ENCODE measurements around the gene MACROD2. TPM values are rescaled to one million over a fixed set of nuclear protein-coding genes. Genes with fewer than 3 reads are reported as not detected.
"Not testable (repeated sequence)": the region's sequence is repeated elsewhere in the genome, so short reads cannot be mapped to it uniquely, and the experiment has no call there.

MACROD2 gene
- total RNA-seq, 1 donor from 2014 or later: 17.1 TPM

DNA sequence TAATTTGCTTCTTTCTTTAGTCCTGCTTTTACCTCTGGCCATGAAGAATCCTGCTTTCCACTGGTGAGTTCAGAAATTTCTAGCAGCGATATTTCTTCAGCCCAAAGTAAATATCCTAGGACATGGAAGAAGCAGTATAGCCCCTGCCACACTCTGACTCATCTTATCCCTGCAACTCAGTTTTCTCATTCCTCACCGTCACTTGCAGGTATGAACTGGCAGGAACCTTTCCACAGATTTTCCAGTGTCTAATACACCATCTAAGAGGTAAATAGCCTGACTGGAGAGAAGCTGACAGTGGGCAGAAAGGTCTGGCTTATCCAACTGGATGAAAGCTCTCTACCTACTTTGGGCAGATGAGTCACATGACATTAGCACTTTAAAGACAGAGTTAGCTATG, 1158.8 kb downstream of the MACROD2 start:
- no peak for DNase-seq (ENCODE audit: low spot score)

- DNase-seq (ENCODE audit: low spot score): no peak
Observed at GRCh38 chr20:15155848-15156401, 1160.6 kb downstream of the MACROD2 start.

DNA sequence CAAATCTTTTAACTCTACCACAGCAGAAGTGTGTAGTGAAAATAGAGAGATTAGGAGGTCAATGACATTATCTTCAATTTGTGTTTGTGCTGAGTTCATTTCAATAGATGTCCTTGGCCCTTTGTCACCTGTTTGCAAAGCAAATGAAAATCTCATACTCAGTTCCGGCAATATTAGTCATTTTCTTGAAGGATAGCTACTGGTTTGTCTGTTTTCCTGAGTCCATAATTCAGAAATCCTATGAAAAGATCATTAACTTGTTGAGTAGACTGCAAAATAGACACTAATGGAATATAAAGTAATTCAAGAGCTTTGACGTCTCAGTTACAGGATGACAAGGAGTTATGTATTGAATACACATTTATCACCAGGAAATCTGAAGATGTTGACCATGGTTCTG, 1163.2 kb downstream of the MACROD2 start:
- no peak for DNase-seq (ENCODE audit: low spot score)

DNA sequence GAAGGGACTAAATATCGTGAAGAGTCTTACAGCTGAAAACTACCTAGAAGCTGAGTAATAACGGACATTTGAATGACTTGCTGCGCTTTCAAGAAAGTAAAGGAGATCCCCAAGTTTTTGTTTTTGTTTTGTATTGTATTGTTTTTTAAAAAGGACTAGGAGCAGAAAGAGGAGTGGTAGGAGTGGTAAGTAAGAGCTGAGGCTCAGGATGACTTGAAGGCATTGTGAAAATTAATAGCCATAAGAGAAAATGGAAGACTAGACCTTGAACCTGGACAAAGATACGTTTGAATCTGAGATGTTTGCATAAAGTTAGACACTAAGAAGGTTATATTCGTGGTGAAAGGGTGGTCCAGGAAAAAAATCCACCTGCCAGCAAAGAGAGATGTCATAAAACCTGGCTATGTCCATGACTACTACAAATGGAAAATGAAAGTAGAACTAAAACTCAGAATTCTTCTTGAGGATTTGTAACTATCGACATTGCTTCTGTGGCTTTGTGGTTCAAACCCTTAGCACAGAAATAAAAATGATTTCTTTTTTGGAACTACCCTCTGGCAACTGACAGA, 1166.8 kb downstream of the MACROD2 start:
- no peak for DNase-seq (ENCODE audit: low spot score)

- no peak for DNase-seq (ENCODE audit: low spot score)
Observed at GRCh38 chr20:15163632-15164031, 1168.3 kb downstream of the MACROD2 start.

DNA sequence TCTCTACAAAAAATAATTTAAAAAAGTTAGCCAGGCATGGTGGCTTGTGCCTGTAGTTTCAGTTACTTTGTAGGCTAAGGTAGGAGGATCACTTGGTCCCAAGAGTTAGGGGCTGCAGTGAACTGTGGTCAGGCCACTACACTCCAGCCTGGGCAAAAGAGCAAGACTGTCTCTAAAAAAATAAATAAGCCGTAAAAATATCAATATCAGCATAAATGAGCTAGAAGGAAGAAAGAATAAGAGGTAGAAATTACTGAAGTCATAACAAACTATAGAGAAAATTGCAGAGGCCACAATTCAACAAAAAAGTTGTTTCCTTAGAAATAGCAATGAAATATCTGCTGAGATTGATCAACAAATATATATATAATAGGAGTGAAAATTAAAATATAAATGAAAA, 1169.4 kb downstream of the MACROD2 start:
- DNase-seq (ENCODE audit: low spot score): no peak

GRCh38 chr20:15166744-15167143, 1171.4 kb downstream of the MACROD2 start:
- DNase-seq (ENCODE audit: low spot score): no peak

DNA sequence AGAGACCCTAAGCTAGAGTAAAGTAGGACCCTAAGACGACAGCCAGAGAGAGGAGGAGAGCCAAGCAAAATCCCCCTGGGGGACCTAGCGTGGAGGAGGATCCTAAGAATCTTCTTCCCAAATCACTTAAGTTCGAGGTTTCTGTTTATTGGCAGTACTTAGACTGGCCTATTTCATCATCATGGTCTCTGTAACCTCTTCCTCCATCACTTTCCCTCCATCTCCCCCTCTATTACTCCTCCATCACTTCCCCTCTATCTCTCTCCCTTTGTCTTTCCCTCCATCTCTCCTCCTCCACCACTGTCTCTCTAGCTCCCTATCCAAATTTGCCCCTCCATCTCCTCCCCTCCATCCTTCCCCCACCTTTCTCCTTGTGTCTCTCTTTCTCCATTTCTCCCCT, 1175.7 kb downstream of the MACROD2 start:
- no peak for DNase-seq (ENCODE audit: low spot score)

GRCh38 chr20:15176929-15177328, 1181.6 kb downstream of the MACROD2 start:
- no peak for DNase-seq (ENCODE audit: low spot score)

DNA sequence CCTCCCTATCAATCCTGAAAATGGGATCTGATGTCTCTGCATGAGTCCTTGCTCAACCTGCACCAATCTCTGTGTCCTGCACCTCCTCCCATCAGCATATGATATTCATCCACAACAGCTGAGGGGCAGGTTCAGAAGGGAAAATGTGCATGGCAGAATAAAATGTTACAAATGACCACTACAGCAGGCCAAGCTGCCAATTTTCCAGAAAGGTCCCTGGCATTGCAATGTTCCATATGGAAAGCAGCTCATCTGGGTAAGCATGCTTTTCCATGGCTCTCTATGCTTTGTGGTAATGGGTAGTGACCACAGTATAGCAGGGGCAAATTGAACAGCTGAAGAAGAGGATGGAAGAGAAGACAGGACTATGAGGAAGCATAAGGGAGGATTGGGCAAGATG, 1183.3 kb downstream of the MACROD2 start:
- DNase-seq (ENCODE audit: low spot score): no peak

DNA sequence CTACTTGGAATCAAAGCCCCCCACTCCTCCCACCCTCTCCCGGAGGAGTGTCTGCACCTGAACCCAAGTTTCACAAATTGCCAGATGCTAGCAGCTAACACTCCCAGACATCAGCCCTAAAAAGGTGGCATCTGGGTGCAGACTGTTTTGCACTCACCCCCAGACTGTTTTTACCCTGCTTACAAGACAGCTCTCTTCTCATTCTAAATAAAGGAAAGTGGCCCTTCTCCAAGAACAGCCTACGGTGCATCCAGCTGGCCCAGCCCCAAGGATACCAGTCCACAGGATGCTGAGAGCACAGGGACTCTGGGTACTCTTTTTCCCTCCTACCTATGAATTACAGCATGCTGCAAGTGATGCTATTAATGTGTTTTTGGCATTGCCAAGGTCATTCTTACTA, 1184.1 kb downstream of the MACROD2 start:
- DNase-seq (ENCODE audit: low spot score): no peak

DNA sequence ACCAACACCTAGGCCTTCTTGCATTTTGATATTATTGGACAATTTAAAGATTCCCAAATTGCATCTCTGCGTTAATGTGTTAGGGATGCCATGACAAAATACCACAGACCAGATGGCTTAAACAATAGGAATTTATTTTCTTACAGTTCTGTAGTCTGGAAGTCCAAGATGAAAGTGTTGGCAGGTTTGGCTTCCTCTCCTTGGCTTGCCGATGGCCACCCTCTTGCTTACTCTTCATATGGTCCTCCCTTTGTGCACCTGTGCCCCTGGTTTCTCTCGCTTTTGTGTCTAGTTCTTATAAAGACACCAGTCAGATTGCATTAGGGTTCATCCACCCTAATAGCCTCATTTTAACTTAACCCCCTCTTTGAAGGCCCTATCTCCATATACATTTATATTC, 1184.5 kb downstream of the MACROD2 start:
- DNase-seq (ENCODE audit: low spot score): no peak

DNA sequence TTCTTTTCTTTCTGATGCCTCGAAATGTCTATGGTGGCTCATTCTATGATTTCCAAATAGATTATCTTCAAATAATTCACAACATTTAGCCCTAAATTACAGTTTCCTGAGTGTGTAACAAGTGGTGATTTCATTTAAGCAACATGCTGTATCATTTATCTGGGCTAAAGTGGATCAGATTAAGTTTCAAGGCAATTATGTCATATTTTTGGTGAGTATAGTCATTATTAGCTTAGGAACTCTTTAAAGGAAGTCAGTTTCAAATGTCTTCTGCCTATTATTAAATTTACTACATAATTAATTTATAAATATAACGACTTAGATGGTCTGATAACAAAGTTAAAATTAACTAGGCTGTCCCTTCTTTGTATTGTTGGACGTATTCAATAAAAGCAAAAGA, 1190.0 kb downstream of the MACROD2 start:
- no peak for DNase-seq (ENCODE audit: low spot score)

GRCh38 chr20:15185913-15186312, 1190.6 kb downstream of the MACROD2 start:
- no peak for DNase-seq (ENCODE audit: low spot score)

DNA sequence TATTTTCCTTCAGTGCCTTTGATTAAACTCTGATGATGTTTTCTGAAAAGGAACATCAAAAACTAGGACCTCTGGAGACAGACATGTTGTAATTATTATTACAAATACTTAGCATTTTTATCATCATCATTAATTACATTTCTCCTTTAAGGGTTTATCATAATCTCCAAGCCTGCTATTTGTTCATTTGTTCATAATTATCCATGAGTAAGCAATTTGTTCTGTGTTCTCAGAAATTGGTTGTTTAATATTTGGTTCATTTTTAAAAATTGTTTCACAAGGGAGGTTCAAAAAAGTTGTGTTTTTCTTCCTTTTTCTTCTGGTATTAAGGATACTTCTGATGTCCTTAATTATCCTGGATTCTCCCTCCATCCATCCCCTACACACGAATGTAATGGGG, 1192.3 kb downstream of the MACROD2 start:
- DNase-seq (ENCODE audit: low spot score): no peak

DNA sequence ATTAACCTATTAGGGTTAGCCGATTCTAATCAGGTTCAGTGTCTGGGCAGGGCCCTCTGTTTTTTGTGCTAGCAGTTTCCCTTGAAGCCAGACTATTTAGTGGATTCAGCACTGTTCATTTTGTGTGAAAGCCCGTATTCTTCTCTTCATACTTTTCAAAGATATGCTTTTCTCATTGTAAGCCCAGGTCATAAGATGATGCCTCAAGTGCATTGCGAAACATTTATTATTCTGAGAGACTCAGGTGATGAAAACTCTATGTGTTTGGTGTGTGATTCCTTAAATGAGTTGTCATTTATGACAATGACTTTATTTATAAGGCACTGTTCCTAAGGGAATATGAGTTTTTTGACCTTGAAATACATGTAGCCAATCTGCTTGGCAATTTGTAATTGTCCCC, 1193.1 kb downstream of the MACROD2 start:
- DNase-seq (ENCODE audit: low spot score): no peak

- DNase-seq (ENCODE audit: low spot score): no peak
Observed at GRCh38 chr20:15191082-15191723, 1195.9 kb downstream of the MACROD2 start.

DNA sequence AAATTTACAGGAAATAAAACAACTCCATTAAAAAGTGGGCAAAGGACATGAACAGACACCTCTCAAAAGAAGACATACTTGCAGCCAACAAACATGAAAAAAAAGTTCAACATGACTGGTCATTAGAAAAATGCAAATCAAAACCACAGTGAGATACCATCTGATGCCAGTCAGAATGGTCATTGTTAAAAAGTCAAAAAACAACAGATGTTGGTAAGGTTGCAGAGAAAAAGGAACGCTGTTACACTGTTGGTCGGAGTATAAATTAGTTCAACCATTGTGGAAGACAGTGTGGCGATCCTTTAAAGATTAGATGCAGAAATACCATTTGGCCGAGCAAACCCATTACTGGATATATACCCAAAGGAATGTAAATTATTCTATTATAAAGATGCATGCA, 1200.1 kb downstream of the MACROD2 start:
- DNase-seq (ENCODE audit: low spot score): no peak

DNA sequence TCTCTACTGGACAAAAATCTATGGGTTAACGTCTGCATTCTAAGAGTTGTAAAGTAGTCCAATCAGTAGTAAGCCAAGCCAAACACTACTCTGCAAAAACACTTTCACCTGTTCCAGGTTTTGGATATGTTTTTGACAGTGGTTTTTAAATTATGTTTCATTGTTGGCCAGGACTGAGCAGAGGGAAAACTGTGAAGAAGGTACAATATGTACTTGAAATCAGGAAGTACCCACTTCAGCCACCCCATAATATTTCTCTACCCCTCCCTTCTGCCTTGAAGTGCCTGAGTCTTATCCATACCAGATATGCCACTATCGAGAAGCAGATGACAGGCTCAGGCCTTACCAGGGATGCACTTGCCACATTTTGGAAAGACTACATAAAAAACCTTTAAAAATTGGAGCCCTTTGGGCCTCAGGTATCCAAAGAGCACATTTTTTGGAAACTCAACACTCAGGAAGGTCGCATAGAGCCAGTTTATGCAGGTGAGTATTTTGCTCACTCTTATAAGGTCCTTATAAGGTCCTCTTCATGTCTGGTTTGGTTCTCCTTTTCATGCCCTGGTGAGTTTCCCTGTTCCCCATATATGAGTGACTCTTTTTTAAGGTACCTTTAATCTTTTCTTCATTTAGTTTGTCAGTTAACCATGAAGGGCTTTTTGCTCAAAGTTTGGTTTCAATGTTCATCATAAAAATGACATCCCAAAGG, 1201.4 kb downstream of the MACROD2 start:
- DNase-seq (ENCODE audit: low spot score): no peak

GRCh38 chr20:15198017-15198416, 1202.7 kb downstream of the MACROD2 start:
- DNase-seq (ENCODE audit: low spot score): not testable (repeated sequence)

DNA sequence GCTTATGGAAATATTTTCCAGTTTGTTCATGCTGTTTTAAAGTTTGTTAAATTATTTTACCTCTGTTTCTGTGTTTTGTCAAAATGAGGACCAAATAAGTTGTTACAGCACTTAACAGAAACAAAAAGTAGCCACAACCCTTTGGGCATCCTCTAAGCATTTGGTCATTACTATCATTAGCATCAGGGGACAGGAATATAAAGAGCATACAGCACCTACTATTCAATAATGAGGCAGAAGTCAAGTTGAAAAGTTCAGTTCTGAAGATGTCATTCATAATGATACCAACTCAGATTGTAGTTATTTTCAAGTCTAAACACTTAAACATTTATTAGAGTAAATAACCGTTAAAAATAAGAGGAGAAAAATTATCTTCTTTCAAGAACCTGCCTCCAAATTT, 1204.4 kb downstream of the MACROD2 start:
- no peak for DNase-seq (ENCODE audit: low spot score)

- no peak for DNase-seq (ENCODE audit: low spot score)
Observed at GRCh38 chr20:15200147-15200565, 1204.8 kb downstream of the MACROD2 start.

DNA sequence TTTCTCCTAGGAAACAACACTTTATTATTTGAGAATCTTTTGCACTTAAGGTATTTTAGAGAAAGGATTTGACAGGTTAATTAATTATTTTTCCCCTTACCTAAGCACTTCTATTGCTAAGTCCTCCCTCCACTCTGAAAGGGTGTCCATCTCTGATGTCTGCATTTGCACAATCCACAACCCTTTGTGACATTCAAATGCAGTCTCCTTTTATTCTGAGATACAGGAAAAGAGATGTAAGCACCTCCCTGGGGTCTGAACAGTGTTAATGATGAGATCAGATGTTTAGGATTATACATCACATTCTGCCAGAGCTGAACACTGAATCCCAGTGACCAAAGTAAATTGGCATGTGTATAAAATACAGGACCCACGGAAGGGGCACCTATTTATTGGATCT, 1206.3 kb downstream of the MACROD2 start:
- no peak for DNase-seq (ENCODE audit: low spot score)
